GM10266 (cell line): ENCODE results near the gene KLKB1.
A peak's percentile ranks its signal among the peaks of the same experiment; 100 is the strongest.

Source experiments
- DNase-seq: peaks from one replicate; pipeline ENCODE4 v3.0.0; 2012; ENCODE audit errors: extremely low spot score
- TF ChIP-seq, protein P1 (sequence below): IDR thresholded peaks from 2 replicates; pipeline ENCODE4 v1.5.1; 2012; ENCODE audit warnings: mild to moderate bottlenecking, low read depth; ENCODE audit not compliant: control insufficient read depth, insufficient read depth; ENCODE audit errors: missing control alignments

KLKB1 gene

DNA sequence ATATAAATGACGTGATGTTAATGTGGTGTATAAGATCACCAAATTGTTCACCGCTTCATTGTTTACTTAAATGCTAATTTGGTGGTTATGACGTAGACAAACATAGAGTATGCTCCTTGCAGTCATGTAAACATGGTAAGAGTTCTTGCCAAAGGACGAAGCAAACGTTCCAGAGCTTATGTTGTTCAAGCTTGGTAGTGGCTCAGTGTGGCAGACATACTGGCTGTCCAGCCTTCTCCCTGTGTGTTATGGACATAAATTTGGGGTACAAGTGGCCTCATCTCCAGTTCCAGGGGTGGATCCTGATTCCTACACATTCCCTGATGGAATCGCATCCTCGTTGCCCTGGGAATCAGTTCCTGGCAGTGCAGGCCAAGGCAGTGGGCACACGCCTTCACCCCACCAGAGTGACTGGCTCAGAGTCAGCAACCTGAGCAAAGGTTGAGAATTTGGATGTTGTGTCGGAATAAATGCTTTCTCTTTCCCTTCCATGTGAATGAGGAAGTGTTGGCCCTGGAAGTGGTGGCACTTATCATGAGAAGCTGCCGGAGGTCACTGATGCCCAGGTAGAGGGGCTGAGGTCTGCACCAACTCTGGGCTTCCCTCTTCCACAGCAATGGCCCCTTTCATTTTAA is 64.1 kb downstream of the KLKB1 start:
- DNase-seq = no peak
- TF ChIP-seq, protein P1, sequence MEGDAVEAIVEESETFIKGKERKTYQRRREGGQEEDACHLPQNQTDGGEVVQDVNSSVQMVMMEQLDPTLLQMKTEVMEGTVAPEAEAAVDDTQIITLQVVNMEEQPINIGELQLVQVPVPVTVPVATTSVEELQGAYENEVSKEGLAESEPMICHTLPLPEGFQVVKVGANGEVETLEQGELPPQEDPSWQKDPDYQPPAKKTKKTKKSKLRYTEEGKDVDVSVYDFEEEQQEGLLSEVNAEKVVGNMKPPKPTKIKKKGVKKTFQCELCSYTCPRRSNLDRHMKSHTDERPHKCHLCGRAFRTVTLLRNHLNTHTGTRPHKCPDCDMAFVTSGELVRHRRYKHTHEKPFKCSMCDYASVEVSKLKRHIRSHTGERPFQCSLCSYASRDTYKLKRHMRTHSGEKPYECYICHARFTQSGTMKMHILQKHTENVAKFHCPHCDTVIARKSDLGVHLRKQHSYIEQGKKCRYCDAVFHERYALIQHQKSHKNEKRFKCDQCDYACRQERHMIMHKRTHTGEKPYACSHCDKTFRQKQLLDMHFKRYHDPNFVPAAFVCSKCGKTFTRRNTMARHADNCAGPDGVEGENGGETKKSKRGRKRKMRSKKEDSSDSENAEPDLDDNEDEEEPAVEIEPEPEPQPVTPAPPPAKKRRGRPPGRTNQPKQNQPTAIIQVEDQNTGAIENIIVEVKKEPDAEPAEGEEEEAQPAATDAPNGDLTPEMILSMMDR = no peak

DNA sequence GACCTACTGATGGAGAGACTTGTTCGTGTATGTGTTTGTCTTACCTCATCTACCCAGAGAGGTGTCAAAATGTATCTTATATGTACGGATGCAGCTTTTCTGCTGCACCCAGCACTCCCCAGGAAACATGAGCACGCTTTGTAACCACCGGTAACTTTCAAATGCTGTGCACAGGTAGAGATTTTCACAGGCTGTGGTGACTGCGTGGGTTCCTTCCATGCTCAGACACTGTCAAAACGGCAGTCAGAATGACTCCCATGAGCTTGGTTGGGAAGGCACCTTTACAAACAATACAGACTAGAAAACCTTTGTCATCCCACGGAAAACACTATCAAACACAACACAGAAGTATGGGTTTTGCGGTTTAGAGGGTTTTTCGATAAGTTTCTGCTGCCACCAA is 66.9 kb downstream of the KLKB1 start:
- DNase-seq = no peak
- TF ChIP-seq, protein P1 = no peak

DNA sequence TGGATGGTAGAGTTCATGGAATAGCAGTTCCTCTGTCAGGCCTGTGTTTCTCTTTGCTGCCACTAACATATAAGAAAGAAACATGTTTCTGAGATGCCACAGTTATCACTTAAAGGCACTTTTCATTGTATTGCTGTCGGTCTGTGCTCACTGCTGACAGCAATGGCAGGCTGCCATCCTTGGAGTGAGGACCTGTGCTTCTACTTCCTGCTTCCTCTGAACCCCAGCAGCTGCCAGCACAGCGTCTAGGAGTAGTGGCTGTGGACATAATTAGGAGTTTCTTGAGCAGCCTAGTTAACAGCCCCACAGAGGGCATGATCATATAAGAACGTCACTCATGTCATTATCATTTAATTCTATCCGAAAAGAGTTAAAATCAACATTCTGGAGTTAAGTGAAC is 69.2 kb downstream of the KLKB1 start:
- DNase-seq = no peak
- TF ChIP-seq, protein P1 = no peak

DNA sequence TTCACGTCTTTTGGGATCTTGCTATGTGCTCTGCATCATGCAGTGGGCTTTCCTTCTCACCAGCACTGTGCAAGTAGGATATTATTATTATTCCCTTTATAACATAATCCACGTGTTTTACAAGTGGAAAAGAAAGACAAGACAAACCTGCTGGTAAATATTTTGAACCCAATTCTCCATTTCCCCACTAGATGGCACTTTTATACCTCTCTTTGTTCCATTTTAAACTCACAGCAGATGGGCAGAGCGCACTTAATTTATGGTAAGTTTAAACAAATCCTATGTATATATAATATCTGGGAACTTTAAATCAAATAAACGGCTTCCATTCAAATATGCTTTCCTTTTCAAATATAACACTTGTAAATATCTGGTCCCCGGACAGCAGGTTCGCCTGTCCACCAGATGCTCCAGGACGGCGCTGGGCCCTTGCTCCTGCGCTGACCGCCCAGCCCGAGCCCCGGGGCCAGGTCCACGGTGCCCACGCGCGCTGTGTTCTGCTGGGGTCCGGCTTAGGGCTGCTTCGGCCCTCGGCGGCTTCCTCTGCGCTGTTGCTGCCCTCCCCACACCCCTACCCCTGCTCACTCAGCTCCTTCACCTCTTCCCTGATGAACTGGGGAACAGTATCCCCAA is 69.8 kb downstream of the KLKB1 start:
- DNase-seq = peak; percentile 70
- TF ChIP-seq, protein P1 = peak; percentile 58

DNA sequence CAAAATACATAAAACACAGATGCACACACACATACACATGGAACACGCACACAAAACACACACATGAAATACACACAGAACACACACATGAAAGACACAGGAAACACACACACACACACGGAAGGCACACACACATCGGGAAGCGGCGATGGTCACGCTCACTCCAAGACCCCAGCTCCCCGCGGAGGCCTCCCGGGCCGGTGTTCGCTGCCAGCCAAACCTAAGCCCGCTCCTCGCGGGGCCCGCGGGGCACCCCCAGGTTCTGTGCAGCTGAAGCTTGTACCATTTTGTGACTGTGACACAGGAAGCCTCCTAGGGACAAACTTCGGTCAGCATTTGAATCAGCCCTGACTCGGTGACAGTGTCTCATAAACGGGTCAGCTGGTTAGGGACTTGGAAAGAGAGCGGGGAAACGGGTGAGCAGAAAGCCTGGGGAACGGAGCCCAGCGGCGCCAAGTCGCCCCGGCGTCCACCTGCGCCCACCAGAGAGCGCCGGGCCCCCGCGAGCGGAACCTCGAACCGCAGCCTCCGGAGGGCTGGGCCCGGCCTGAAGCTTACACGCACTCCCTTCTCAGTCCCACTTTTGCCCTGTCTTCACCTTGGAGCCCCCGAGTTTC is 70.8 kb downstream of the KLKB1 start:
- TF ChIP-seq, protein P1 = no peak
- peak; percentile 21 for DNase-seq

DNA sequence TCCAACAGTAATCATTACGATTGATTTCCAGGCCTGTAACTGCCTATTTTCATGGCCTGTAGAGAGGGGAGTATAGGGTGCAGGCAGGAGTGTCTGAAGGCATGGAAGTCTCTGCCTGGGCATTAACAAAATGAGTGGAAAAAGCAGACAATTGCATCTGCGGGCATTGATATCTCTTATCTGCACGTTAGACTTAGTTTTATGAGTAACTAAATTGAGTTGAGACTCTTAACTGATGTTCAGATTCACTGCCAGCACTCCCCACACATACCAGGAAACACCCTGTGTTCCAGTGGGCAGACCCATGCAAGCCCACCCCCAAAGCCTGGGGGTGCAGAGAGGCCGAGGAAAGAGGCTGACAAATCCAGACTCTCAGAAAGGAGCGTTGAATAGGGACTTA is 72.0 kb downstream of the KLKB1 start:
- TF ChIP-seq, protein P1 = no peak
- no peak for DNase-seq
